Glomerular endothelial cell (primary cell): ENCODE data around the gene ZNF598. TPM values are rescaled to one million over a fixed set of nuclear protein-coding genes. Genes with fewer than 3 reads are reported as not detected.

ENCODE experiments used
- DNase-seq: peaks from one replicate; pipeline ENCODE4 v3.0.0-alpha.2; 2011; ENCODE audit warnings: low read depth, low spot score; ENCODE audit errors: extremely low read depth
- total RNA-seq: library from RNA; depleted of rRNA; stranded (reverse); fragments of >200 nt; gene quantifications from 2 replicates; pipeline ENCODE4 v1.2.3, GENCODE V29; 2015

The ZNF598 gene
- total RNA-seq, 1 donor from 2014 or later: 83.9 TPM

- no peak for DNase-seq
Observed at GRCh38 chr16:2008009-2008526, 1.6 kb downstream of the ZNF598 start.

GRCh38 chr16:2007081-2007836 lies 2.4 kb downstream of the ZNF598 start:
- no peak for DNase-seq

GRCh38 chr16:2006317-2006716 lies 3.3 kb downstream of the ZNF598 start:
- no peak for DNase-seq

- no peak for DNase-seq
Observed at GRCh38 chr16:2005646-2006045, 4.0 kb downstream of the ZNF598 start.

- DNase-seq: no peak
Observed at GRCh38 chr16:2004795-2005517, 4.7 kb downstream of the ZNF598 start.

GRCh38 chr16:2003827-2004641 lies 5.6 kb downstream of the ZNF598 start:
- DNase-seq: no peak

GRCh38 chr16:2003231-2003826 lies 6.3 kb downstream of the ZNF598 start:
- no peak for DNase-seq

GRCh38 chr16:2002406-2003230 lies 7.0 kb downstream of the ZNF598 start:
- DNase-seq: no peak

GRCh38 chr16:2001456-2002355 lies 7.9 kb downstream of the ZNF598 start:
- no peak for DNase-seq

GRCh38 chr16:2001035-2001434 lies 8.6 kb downstream of the ZNF598 start:
- no peak for DNase-seq

GRCh38 chr16:1999866-2000514 lies 9.6 kb downstream of the ZNF598 start:
- no peak for DNase-seq

- DNase-seq: no peak
Observed at GRCh38 chr16:1998852-1999801, 10.5 kb downstream of the ZNF598 start.

- DNase-seq: no peak
Observed at GRCh38 chr16:1998360-1998835, 11.2 kb downstream of the ZNF598 start.

GRCh38 chr16:1997494-1998359 lies 11.9 kb downstream of the ZNF598 start:
- no peak for DNase-seq

- DNase-seq: no peak
Observed at GRCh38 chr16:1993731-1994131, 15.9 kb downstream of the ZNF598 start.

GRCh38 chr16:1992704-1993317 lies 16.8 kb downstream of the ZNF598 start:
- DNase-seq: no peak
